Epithelial cell of esophagus (primary cell): ENCODE measurements around the gene CSTF2T.

Source experiments
- DNase-seq: peaks from one replicate; pipeline ENCODE4 v3.0.0; 2010; ENCODE audit warnings: low read depth
- H3K4me3 ChIP-seq: 2 replicates; pipeline ENCODE4 v1.5.1; 2011; ENCODE audit warnings: mild to moderate bottlenecking, low read length, control low read depth
- TF ChIP-seq, protein P1 (sequence below): IDR thresholded peaks from 2 replicates; pipeline ENCODE4 v1.5.1; 2011; ENCODE audit warnings: low read depth, mild to moderate bottlenecking, low read length, control low read depth, inconsistent platforms; ENCODE audit not compliant: insufficient read depth; ENCODE audit errors: missing control alignments

Gene CSTF2T

DNA sequence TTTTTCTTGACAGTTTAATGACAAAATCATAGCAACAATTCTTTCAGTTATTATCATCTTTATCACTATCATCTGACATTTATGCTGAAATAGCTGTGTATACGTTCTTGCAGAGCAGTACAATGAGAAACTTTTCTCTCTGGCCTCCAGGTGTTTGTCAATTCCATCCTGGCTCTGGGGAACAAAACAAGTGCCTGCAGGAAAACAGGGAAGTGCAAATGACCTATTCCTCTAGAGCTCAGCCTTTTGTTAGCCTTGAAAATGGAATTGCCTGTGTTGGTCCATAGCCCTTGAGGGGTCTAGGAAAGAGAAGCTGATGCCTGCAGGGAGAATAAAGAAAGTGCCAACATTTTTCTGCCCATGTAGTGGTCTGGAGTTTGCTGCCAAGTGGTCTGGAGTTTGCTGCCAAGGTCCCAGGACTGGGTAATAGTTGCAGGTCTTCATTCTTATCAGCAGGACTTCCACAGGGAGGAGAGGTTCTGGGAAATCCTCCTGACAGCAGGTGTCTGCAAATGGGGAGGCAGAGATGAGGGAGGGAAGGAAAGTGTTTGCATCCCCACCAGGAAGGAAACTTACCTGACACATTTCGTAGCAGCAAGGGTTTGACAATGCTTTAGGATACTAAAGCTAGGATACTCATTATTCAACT is 10.1 kb upstream of the CSTF2T start:
- H3K4me3 ChIP-seq: no peak overlapping the region
- DNase-seq: no peak
- TF ChIP-seq, protein P1, sequence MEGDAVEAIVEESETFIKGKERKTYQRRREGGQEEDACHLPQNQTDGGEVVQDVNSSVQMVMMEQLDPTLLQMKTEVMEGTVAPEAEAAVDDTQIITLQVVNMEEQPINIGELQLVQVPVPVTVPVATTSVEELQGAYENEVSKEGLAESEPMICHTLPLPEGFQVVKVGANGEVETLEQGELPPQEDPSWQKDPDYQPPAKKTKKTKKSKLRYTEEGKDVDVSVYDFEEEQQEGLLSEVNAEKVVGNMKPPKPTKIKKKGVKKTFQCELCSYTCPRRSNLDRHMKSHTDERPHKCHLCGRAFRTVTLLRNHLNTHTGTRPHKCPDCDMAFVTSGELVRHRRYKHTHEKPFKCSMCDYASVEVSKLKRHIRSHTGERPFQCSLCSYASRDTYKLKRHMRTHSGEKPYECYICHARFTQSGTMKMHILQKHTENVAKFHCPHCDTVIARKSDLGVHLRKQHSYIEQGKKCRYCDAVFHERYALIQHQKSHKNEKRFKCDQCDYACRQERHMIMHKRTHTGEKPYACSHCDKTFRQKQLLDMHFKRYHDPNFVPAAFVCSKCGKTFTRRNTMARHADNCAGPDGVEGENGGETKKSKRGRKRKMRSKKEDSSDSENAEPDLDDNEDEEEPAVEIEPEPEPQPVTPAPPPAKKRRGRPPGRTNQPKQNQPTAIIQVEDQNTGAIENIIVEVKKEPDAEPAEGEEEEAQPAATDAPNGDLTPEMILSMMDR: no peak

DNA sequence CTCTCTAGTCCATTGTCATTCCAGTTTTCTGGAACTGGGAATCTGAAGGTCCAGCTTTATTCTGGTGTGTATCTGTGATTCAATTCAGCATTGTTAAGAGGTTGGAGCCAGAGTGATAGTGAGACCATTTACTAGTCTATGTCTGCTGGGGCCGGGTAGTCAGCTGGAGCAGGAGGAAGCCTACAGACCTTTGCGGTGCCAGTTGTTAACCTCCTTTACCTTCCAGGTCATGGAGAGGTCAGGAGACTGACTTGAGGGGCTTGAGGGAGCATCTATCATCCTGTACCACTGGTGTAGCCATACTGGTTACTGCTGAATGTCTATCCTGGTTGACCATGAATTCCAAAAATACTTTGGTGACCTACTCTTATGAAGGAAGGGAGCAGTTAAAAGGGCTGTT is 9.2 kb upstream of the CSTF2T start:
- TF ChIP-seq, protein P1: no peak
- no peak overlapping the region for H3K4me3 ChIP-seq
- no peak for DNase-seq

DNA sequence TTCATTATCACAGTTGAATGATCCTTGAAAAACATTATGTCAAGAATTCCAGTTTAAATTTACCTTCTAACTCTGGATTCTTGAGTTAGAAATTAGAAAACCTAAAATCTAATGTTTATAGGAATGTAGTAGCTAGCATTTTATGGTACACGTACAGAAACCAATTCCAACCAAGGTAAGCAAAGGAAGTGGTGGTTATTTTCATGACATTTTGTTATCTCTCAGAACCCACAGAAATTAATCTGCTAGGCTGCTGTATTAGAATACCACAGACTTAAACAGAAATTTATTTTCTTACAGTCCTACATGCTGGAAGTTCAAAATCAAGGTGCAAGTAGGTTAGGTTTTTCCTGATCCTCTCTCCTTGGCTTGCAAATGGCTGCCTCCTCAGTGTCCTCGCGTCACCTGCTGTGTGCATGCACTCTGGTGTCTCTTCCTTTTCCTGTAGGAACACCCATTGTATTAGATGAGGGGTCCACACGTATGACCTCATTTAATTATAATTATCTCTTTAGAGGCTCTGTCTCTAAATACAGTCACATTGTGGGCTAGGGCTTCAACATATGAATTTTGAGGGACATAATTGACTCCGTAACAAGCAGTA is 8.5 kb upstream of the CSTF2T start:
- TF ChIP-seq, protein P1: no peak
- DNase-seq: no peak
- no peak overlapping the region for H3K4me3 ChIP-seq

DNA sequence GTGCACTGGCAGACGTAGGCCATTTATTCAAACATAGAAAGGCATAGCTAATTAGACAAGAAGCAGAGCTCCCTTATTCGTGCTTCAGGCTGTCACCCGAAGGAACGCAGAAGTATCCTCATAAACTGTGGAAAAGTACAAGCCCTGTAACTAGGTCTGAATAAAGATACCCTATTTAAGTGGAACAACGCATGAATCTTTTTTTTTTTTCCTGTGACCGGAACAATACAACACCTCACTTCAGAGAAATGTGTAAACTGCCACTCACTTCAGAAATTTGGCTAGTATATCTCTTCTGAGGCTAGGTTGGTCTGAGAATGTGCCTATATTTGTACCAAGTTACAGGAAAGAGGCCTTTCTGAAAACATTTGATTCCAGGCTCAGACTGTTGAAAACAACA is 8.0 kb upstream of the CSTF2T start:
- DNase-seq: no peak
- TF ChIP-seq, protein P1: no peak
- H3K4me3 ChIP-seq: no peak overlapping the region

DNA sequence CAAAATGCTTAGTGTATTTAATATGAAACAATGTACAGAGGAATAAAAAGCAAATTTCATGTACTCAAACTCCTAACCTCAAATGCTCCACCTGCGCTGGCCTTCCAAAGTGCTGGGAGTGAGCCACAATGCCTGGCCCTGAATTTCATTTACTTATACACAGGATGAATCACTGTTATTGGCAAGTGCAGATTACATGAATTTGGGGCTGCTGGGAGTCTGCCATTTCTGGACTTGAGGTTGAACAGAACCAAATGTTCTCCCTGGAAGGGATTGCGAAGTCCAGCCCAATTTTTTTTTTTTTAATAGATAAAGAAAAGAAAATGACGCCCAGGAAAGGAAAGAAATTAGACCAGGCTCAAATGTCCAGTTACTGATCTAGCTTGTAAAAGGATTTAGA is 6.8 kb upstream of the CSTF2T start:
- H3K4me3 ChIP-seq: no peak overlapping the region
- TF ChIP-seq, protein P1: no peak
- DNase-seq: no peak

DNA sequence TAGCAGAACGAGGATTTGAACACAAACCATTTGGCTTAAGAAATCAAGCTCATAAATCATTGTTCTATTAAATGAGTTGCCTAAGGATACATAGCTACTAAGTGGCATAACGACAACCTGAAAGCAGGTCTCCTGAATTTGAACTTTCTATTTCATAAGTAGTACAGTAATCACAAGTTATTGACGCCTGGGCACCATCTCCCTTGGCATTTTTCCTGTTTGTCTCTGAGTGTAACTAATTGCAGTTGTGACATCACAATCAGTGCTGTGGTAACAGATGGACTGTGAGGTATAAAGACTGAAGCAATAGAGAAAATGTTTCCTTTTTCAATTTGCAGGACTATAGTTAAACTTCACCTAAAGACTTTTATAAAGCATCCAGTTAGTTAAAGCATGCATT is 6.4 kb upstream of the CSTF2T start:
- TF ChIP-seq, protein P1: no peak
- H3K4me3 ChIP-seq: no peak overlapping the region
- no peak for DNase-seq

DNA sequence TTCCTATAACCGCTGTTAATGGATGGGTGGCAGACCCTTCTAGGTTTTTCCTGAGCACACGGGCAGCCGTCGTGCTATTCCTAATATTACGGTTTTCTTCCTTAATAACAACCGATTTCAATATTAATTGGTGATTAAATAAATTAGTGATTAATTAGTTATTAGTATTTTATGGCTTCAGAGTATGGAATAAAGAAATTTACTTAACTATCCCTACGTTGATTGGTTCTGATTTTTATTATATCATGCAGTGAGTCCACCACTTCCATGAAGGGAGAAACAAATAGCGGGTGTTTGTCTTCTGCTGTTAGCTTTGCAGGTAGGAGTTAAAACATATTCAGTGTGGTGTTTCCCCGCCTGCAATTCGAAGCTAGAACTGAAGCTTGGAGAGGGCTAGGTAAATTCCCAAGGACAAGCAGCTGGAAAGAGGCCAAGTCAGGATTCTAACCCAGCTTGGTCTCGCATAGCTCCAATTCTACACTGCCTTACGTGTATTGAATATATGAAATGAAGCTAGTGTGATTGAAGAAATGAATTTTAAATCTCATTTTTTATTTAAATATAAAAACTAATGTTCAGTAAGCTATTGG is 928 bp upstream of the CSTF2T start:
- DNase-seq: peak; percentile 36
- TF ChIP-seq, protein P1: no peak
- H3K4me3 ChIP-seq: peak overlapping the region; percentile 100
